Psoas muscle (tissue), 8 donors: ENCODE data around the gene BTBD6. TPM values are rescaled to one million over a fixed set of nuclear protein-coding genes. Genes with fewer than 3 reads are reported as not detected.

Experiments
- ATAC-seq, 4 donors: fragments of 200-7000 bp; cut with Tn5 transposase; one replicate each; pipeline ENCODE4 v1.9.1; 2020; ENCODE audit warnings: moderate library complexity in 3 of 4, mild to moderate bottlenecking in 2 of 4
- DNase-seq, 2 donors: peaks; one replicate each; pipeline ENCODE4 v3.0.0-alpha.2; 2020
- H3K27ac ChIP-seq: fragments of 200-600 bp; one replicate; pipeline ENCODE4 v1.8.0; 2022
- H3K27me3 ChIP-seq, 3 donors: fragments of 200-600 bp in 1 of 3; one replicate each; pipeline versions ENCODE4 v1.6.1 to v1.8.0; 2013 to 2022; ENCODE audit warnings: low read length in 2 of 3, mild to moderate bottlenecking in 2 of 3, moderate library complexity in 1 of 3; ENCODE audit not compliant: insufficient read depth in 3 of 3
- H3K36me3 ChIP-seq, 2 donors: fragments of 200-600 bp in 1 of 2; one replicate each; pipeline versions ENCODE4 v1.6.1 to v1.8.0; 2013 to 2022; ENCODE audit warnings: low read depth in 1 of 2, mild to moderate bottlenecking in 1 of 2, moderate library complexity in 1 of 2; ENCODE audit not compliant: insufficient read depth in 1 of 2
- H3K4me1 ChIP-seq: fragments of 200-600 bp; one replicate; pipeline ENCODE4 v1.8.0; 2022
- H3K4me3 ChIP-seq: fragments of 200-600 bp; one replicate; pipeline ENCODE4 v1.8.0; 2022; ENCODE audit warnings: mild to moderate bottlenecking
- H3K9me3 ChIP-seq: fragments of 200-600 bp; one replicate; pipeline ENCODE4 v1.8.0; 2022
- CTCF ChIP-seq: fragments of 200-600 bp; IDR thresholded peaks from one replicate; pipeline ENCODE4 v1.8.0; 2022; ENCODE audit warnings: antibody characterized with exemption
- WGBS, 3 donors: extraction: QIAGEN DNeasy Blood & Tissue Kit; methylation state at CpG; one replicate each; pipeline versions ENCODE4 v1.1.6 to v1.1.7; 2013; 5-methylcytosine and 5-hydroxymethylcytosine counted together
- intact Hi-C, 2 donors: fragments of 100-400 bp; cut with DNase I; formaldehyde crosslinking; loops; one replicate each; pipeline versions ENCODE4 v1.11.0 to v1.14.2; 2022
- polyA plus RNA-seq, 3 donors: library from polyadenylated mRNA; stranded (reverse); fragments of 200-250 nt; gene quantifications; one replicate each; pipeline ENCODE4 v1.2.3, GENCODE V29; 2013
- total RNA-seq, 4 donors: library from RNA; stranded (reverse); fragmentation: NEBNext Ultra II Directional in 2 of 4; extraction: Animal tissue kit (Norgen Biotek cat#: 25700) in 2 of 4; gene quantifications; one replicate each; pipeline versions ENCODE4 v1.2.1 to v1.2.4, GENCODE V29; 2021 to 2023
- donor health status: healthy with polysubstance abuse.
- donor health status: DM: no; HTN: no; CAD: no; lungs with moderate emphysema.
- donor health status: Bipolar disorder and iron deficiency.
- donor health status: healthy.
- donor health status: DM: yes; HTN: yes; CAD: no.
- donor health status: DM: no; HTN: no; CAD: no.
- donor health status: DM: no; HTN: no; CAD: no.
- donor health status: DM: yes; HTN: yes; CAD: no.

BTBD6 gene
- total and polyA plus RNA-seq, 7 donors: 48.3 to 79.7 (median 72.2) TPM

- no peak for DNase-seq
- intact Hi-C loops: loop anchor here in 1 of 2 donors (5.0 kb wide), 1 partner anchor 81 kb away; no protein-coding TSS in a partner anchor
- TF ChIP-seq CTCF: no peak
- peaks cover 0 to 3% of the 10 kb centered on the region in 2 donors for H3K36me3 ChIP-seq
- H3K4me1 ChIP-seq: peaks cover 14% of the 10 kb centered on the region
- no peak for ATAC-seq
- no peak overlapping the region for H3K4me3 ChIP-seq
- H3K27ac ChIP-seq: no peak overlapping the region
- 81 to 84% (median 81%) methylated on average over 16 to 22 of the region's 22 CpGs for WGBS, 3 donors
- H3K27me3 ChIP-seq: no peaks in the 10 kb centered on the region
- no peaks in the 10 kb centered on the region for H3K9me3 ChIP-seq
Observed at GRCh38 chr14:105271224-105271890, 23.0 kb downstream of the BTBD6 start.

- WGBS, 3 donors: 88 to 91% (median 90%) methylated on average over 15 of the region's 15 CpGs
- no peak for TF ChIP-seq CTCF
- Histone ChIP-seq H3K9me3 (no peaks in the 10 kb centered on the region), H3K27ac (no peak overlapping the region), H3K4me1 (peaks cover 17% of the 10 kb centered on the region), H3K4me3 (no peak overlapping the region), H3K36me3 (no peaks in the 10 kb centered on the region), H3K27me3 (no peaks in the 10 kb centered on the region)
- intact Hi-C loops: loop anchor here in 1 of 2 donors (5.0 kb wide), 1 partner anchor 80 kb away; no protein-coding TSS in a partner anchor
- DNase-seq: no peak
- ATAC-seq: no peak
Observed at GRCh38 chr14:105272623-105273022, 24.3 kb downstream of the BTBD6 start.

GRCh38 chr14:105273062-105273461 is 24.7 kb downstream of the BTBD6 start:
- Histone ChIP-seq H3K27me3 (no peaks in the 10 kb centered on the region), H3K4me1 (peaks cover 20% of the 10 kb centered on the region), H3K4me3 (no peak overlapping the region), H3K36me3 (no peaks in the 10 kb centered on the region), H3K27ac (no peak overlapping the region), H3K9me3 (no peaks in the 10 kb centered on the region)
- ATAC-seq (no peak), DNase-seq (no peak)
- TF ChIP-seq CTCF: no peak
- WGBS, 3 donors: 78 to 94% (median 88%) methylated on average over 12 of the region's 12 CpGs
- intact Hi-C loops: loop anchor here in 1 of 2 donors (5.0 kb wide), 1 partner anchor 79 kb away; no protein-coding TSS in a partner anchor

- Histone ChIP-seq H3K9me3 (no peaks in the 10 kb centered on the region), H3K4me3 (no peak overlapping the region), H3K27me3 (no peaks in the 10 kb centered on the region), H3K4me1 (peaks cover 17% of the 10 kb centered on the region), H3K27ac (no peak overlapping the region), H3K36me3 (no peaks in the 10 kb centered on the region)
- 78 to 89% (median 83%) methylated on average over 6 of the region's 6 CpGs for WGBS, 3 donors
- ATAC-seq (no peak), DNase-seq (no peak)
- intact Hi-C loops: loop anchor here in 1 of 2 donors (5.0 kb wide), 1 partner anchor 78 kb away; no protein-coding TSS in a partner anchor
- no peak for TF ChIP-seq CTCF
Observed at GRCh38 chr14:105274637-105275036, 26.3 kb downstream of the BTBD6 start.
